ENCODE data around the gene MBOAT7. TPM values are rescaled to one million over a fixed set of nuclear protein-coding genes. Genes with fewer than 3 reads are reported as not detected.

The MBOAT7 gene
- total and polyA plus RNA-seq, 2 donors (not counting 3 experiments of a cell fraction or from before 2014, with no cell fraction given) = 204 to 218 TPM

- H2AFZ ChIP-seq (ENCODE audit: low read depth, low read length) = peak overlapping the region; percentile 54
- ChIA-PET CTCF (interaction anchor here (1.1 to 1.5 kb wide), 3 partner anchors 17 to 64 kb away, joined by 4 to 10 read pairs (median 4); no protein-coding TSS in a partner anchor), POLR2A (no interaction called here)
- intact Hi-C loops (cut with micrococcal nuclease) = loop anchor here (1.0 kb wide), 3 partner anchors 63 to 438 kb away; no protein-coding TSS in a partner anchor
- peak; percentile 99 for FAIRE-seq
- peak; percentile 74 for DNase-seq (ENCODE audit: low read depth, low spot score)
- H3K27ac ChIP-seq (ENCODE audit: insufficient read depth, low read depth, low read length) = no peak overlapping the region
- no TSS peak for BruUV-seq (replicated peaks)
- TF ChIP-seq EZH2 (IDR thresholded peaks at IDR 0.05; ENCODE audit: borderline replicate concordance, low read depth, low read length, severe bottlenecking) = no peak
- peak; percentile 96 to 100 for TF ChIP-seq CTCF (IDR thresholded peaks at IDR 0.05; ENCODE audit: extremely low read depth in 1 of 2, insufficient read depth in 1 of 2, low read depth in 1 of 2, low read length in 2 of 2)
- H3K36me3 ChIP-seq (ENCODE audit: control insufficient read depth in 2 of 2, extremely low read depth in 1 of 2, insufficient read depth in 2 of 2, low read length in 2 of 2) = no peaks in the 10 kb centered on the region
- H3K27me3 ChIP-seq (ENCODE audit: control insufficient read depth in 2 of 2, insufficient read depth in 2 of 2, low read length in 2 of 2) = peaks cover 10 to 17% of the 10 kb centered on the region in 2 experiments
- no peaks in the 10 kb centered on the region for H4K20me1 ChIP-seq (replicated peaks; ENCODE audit: control insufficient read depth, extremely low read depth, insufficient read depth, low read length)
- no peaks in the 10 kb centered on the region for H3K9me1 ChIP-seq (replicated peaks; ENCODE audit: control insufficient read depth, extremely low read depth, insufficient read depth, low read length)
- no peaks in the 10 kb centered on the region for H3K79me2 ChIP-seq (ENCODE audit: control insufficient read depth, insufficient read depth, low read length)
- H3K4me2 ChIP-seq (ENCODE audit: insufficient read depth, low read length) = no peak overlapping the region
- no peaks in the 10 kb centered on the region for H3K9me3 ChIP-seq (replicated peaks; ENCODE audit: control insufficient read depth, insufficient read depth, low read length)
- no peak overlapping the region for H3K4me3 ChIP-seq (replicated peaks in 1 of 3; ENCODE audit: insufficient read depth in 1 of 3, low read depth in 1 of 3, low read length in 3 of 3)
- H3K4me1 ChIP-seq (ENCODE audit: control insufficient read depth, extremely low read depth, insufficient read depth, low read length) = no peaks in the 10 kb centered on the region
- no peak overlapping the region for H3K9ac ChIP-seq (replicated peaks; ENCODE audit: extremely low read depth, insufficient read depth, low read length)
- dilution Hi-C loops (cut with MboI; ENCODE audit: extremely low pct_ligation_motif_present, low sequenced_read_pairs) = no loop called here
These were observed 41.9 kb upstream of the MBOAT7 start for GRCh38 chr19:54231077-54231931.

GRCh38 chr19:54230031-54230430 is 40.7 kb upstream of the MBOAT7 start:
- Histone ChIP-seq H3K79me2 (ENCODE audit: control insufficient read depth, insufficient read depth, low read length) (no peaks in the 10 kb centered on the region), H3K4me1 (ENCODE audit: control insufficient read depth, extremely low read depth, insufficient read depth, low read length) (no peaks in the 10 kb centered on the region), H3K4me3 (replicated peaks in 1 of 3; ENCODE audit: insufficient read depth in 1 of 3, low read depth in 1 of 3, low read length in 3 of 3) (no peak overlapping the region), H3K9me1 (replicated peaks; ENCODE audit: control insufficient read depth, extremely low read depth, insufficient read depth, low read length) (no peaks in the 10 kb centered on the region), H3K9me3 (replicated peaks; ENCODE audit: control insufficient read depth, insufficient read depth, low read length) (no peaks in the 10 kb centered on the region), H3K36me3 (ENCODE audit: control insufficient read depth in 2 of 2, extremely low read depth in 1 of 2, insufficient read depth in 2 of 2, low read length in 2 of 2) (no peaks in the 10 kb centered on the region), H3K27me3 (ENCODE audit: control insufficient read depth in 2 of 2, insufficient read depth in 2 of 2, low read length in 2 of 2) (peaks cover 10 to 13% of the 10 kb centered on the region in 2 experiments), H2AFZ (ENCODE audit: low read depth, low read length) (no peak overlapping the region), H3K27ac (ENCODE audit: insufficient read depth, low read depth, low read length) (no peak overlapping the region), H3K4me2 (ENCODE audit: insufficient read depth, low read length) (no peak overlapping the region), H4K20me1 (replicated peaks; ENCODE audit: control insufficient read depth, extremely low read depth, insufficient read depth, low read length) (no peaks in the 10 kb centered on the region), H3K9ac (replicated peaks; ENCODE audit: extremely low read depth, insufficient read depth, low read length) (no peak overlapping the region)
- dilution Hi-C loops (cut with MboI; ENCODE audit: extremely low pct_ligation_motif_present, low sequenced_read_pairs) (no loop called here), intact Hi-C loops (cut with micrococcal nuclease) (no loop called here)
- no TSS peak for BruUV-seq (replicated peaks)
- POLR2A ChIA-PET = no interaction called here
- TF ChIP-seq EZH2 (IDR thresholded peaks at IDR 0.05; ENCODE audit: borderline replicate concordance, low read depth, low read length, severe bottlenecking) (no peak), POLR2AphosphoS5 (IDR thresholded peaks at IDR 0.05; ENCODE audit: insufficient read depth, low read depth, low read length) (no peak), FOS (IDR thresholded peaks at IDR 0.05; ENCODE audit: borderline replicate concordance, insufficient read depth, low read length) (no peak), CTCF (IDR thresholded peaks at IDR 0.05; ENCODE audit: extremely low read depth in 1 of 2, insufficient read depth in 1 of 2, low read depth in 1 of 2, low read length in 2 of 2) (no peak), GATA2 (IDR thresholded peaks at IDR 0.05; ENCODE audit: insufficient read depth, insufficient read length, low read depth, low read length) (no peak), MAX (IDR thresholded peaks at IDR 0.05; ENCODE audit: insufficient read depth, insufficient read length) (no peak), MYC (IDR thresholded peaks at IDR 0.05; ENCODE audit: low read depth, low read length) (no peak), POLR2A (IDR thresholded peaks at IDR 0.05; ENCODE audit: low read depth, low read length) (no peak), JUN (IDR thresholded peaks at IDR 0.05; ENCODE audit: borderline replicate concordance, insufficient read depth, insufficient read length, low read depth) (no peak)
- FAIRE-seq = no peak
- DNase-seq (ENCODE audit: low read depth, low spot score) = no peak
- CTCF ChIA-PET = interaction anchor here (2.3 kb wide), 1 partner anchor 62 kb away, joined by 5 read pairs; no protein-coding TSS in a partner anchor
